Testis (tissue), 5 donors: Measurements from ENCODE around the gene MAML2. TPM values are rescaled to one million over a fixed set of nuclear protein-coding genes. Genes with fewer than 3 reads are reported as not detected.

ENCODE experiments used
- DNase-seq: peaks from one replicate; pipeline ENCODE4 v3.0.0-alpha.2; 2019
- H3K27ac ChIP-seq, 2 donors: fragments of 200-600 bp; sonication (generic); one replicate each; pipeline ENCODE4 v1.5.1; 2019
- H3K27me3 ChIP-seq: fragments of 200-600 bp; sonication (generic); one replicate; pipeline ENCODE4 v1.5.1; 2019
- H3K36me3 ChIP-seq: fragments of 200-600 bp; sonication (generic); one replicate; pipeline ENCODE4 v1.5.1; 2017; ENCODE audit warnings: low read depth; ENCODE audit errors: missing control alignments
- H3K4me1 ChIP-seq: fragments of 200-600 bp; sonication (generic); one replicate; pipeline ENCODE4 v1.5.1; 2019
- H3K4me3 ChIP-seq, 2 donors: fragments of 200-600 bp; sonication (generic); one replicate each; pipeline ENCODE4 v1.5.1; 2017 to 2019
- H3K9me3 ChIP-seq: fragments of 200-600 bp; sonication (generic); one replicate; pipeline ENCODE4 v1.5.1; 2017
- POLR2A ChIP-seq: fragments of 450-650 bp; IDR thresholded peaks from one replicate; pipeline ENCODE4 v1.6.1; 2017; ENCODE audit warnings: antibody characterized with exemption, mild to moderate bottlenecking, moderate library complexity
- WGBS, 2 donors: methylation state at CpG; one replicate each; pipeline ENCODE4 v1.1.5; 2018; 5-methylcytosine and 5-hydroxymethylcytosine counted together
- intact Hi-C: fragments of 100-400 bp; cut with DNase I; formaldehyde crosslinking; loops from one replicate; pipeline ENCODE4 v1.15.1; 2023; ENCODE audit warnings: low total_unique reads
- long read RNA-seq, 2 donors: transcript quantifications; one replicate each; lab custom pipeline, GENCODE V29; 2026
- polyA plus RNA-seq: library from polyadenylated mRNA; stranded (reverse); fragments of 350-450 nt; fragmentation: Illumina TruSeq; extraction: RNeasy Lipid Tissue Mini Kit (QIAGEN cat#74804); gene quantifications from one replicate; pipeline ENCODE4 v1.2.3, GENCODE V29; 2014; ENCODE audit warnings: low read depth, low replicate concordance; ENCODE audit not compliant: insufficient read depth
- total RNA-seq, 2 donors: library from RNA; depleted of rRNA; stranded (reverse); fragments of >200 nt; gene quantifications; one replicate each; pipeline ENCODE4 v1.2.3, GENCODE V29; 2016
- TF ChIP-seq, protein P1 (sequence below), 3 experiments: fragments of 450-650 bp in 2 of 3; fragments of 200-600 bp in 1 of 3; sonication (generic) in 1 of 3; IDR thresholded peaks; one replicate each; pipeline ENCODE4 v1.5.1; 2016 to 2019; ENCODE audit warnings: antibody characterized with exemption in 3 of 3, mild to moderate bottlenecking in 2 of 3, moderate library complexity in 1 of 3

The MAML2 gene
- total RNA-seq (10 to 100 TPM; 17.6 to 23.6 TPM), polyA plus RNA-seq (5.1 TPM)
- long read RNA-seq, donor 1, full-length matches to known transcripts, result 4 of 14 reads
- long read RNA-seq, donor 1, partial matches to known transcripts, result 10 of 14 reads
- long read RNA-seq, donor 1, other reads (novel, unspliced or antisense), result 0 of 14 reads
- long read RNA-seq, donor 2, partial matches to known transcripts, result 0 of 1 reads
- long read RNA-seq, donor 2, other reads (novel, unspliced or antisense), result 0 of 1 reads

DNA sequence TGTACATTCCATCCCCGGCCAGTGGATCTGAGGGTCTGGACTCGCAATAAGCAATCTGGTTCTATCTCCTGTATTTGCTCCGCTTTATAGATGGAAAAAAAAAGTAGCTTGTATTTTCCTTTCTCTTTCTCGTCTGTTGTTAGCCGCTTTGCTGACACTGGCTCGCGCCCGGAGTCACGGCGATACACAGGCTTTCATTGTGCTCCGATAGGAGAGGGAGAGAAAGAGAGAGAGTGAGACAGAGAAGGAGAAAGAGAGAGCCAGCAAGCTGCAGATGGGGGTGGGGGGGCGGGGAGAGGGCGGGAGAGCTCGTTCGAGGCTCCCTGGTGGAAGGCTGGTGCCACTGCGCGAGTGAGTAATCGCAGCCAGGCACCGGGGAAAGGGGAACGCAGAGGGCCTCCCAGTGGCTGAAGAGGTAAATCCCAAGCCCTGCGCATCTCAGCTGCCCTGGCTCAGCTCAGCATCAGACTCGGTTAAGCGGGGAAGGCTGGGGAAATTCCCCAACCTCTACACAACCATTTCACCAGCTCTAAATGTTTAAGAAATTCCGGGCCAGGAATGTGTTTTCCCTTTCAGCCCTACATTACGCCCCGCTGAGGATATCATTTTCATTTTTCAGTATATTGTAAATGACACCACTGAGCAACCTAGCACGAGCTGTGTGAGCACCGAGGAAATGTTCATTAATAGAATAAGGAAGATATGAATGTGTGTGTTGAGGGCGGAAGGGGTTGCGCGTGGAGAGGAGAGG, at the start of gene MAML2:
Gene MAML2 (minus strand): TSS at position 235 of the 751 bp plus-strand sequence. CDS start 1,300 bp downstream, outside the sequence.
- TF ChIP-seq, protein P1, sequence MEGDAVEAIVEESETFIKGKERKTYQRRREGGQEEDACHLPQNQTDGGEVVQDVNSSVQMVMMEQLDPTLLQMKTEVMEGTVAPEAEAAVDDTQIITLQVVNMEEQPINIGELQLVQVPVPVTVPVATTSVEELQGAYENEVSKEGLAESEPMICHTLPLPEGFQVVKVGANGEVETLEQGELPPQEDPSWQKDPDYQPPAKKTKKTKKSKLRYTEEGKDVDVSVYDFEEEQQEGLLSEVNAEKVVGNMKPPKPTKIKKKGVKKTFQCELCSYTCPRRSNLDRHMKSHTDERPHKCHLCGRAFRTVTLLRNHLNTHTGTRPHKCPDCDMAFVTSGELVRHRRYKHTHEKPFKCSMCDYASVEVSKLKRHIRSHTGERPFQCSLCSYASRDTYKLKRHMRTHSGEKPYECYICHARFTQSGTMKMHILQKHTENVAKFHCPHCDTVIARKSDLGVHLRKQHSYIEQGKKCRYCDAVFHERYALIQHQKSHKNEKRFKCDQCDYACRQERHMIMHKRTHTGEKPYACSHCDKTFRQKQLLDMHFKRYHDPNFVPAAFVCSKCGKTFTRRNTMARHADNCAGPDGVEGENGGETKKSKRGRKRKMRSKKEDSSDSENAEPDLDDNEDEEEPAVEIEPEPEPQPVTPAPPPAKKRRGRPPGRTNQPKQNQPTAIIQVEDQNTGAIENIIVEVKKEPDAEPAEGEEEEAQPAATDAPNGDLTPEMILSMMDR (IDR thresholded peaks at IDR 0.05), result peak; percentile 62 to 86 (median 83)
- TF ChIP-seq POLR2A, result no peak

DNA sequence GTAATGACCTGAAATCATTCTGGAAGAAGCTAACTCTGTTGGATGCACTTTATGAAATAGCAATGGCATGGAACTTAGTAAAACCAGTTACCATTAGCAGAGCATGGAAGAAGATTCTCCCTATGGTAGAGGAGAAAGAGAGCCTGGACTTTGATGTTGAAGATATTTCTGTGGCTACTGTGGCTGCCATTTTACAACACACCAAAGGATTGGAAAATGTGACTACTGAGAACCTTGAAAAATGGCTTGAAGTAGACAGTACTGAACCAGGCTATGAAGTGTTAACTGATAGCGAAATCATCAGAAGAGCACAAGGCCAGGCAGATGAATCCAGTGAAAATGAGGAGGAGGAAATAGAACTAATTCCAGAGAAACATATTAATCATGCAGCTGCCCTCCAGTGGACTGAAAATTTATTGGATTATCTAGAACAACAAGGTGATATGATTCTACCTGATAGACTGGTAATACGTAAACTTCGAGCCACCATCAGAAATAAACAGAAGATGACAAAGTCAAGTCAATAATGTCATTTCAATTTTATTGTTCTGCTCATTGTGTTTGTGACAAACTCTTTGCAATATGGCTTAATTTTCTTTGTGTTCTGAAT, 48.8 kb upstream of the MAML2 start:
- Histone ChIP-seq H3K9me3 (no peaks in the 10 kb centered on the region), H3K36me3 (no peaks in the 10 kb centered on the region), H3K4me1 (peaks cover 10% of the 10 kb centered on the region), H3K27me3 (no peaks in the 10 kb centered on the region), H3K4me3 (no peak overlapping the region), H3K27ac (no peak overlapping the region)
- 84 to 89% methylated on average over 3 of the region's 3 CpGs for WGBS, 2 donors
- intact Hi-C loops, result no loop called here
- no peak for DNase-seq
- TF ChIP-seq, protein P1 (IDR thresholded peaks at IDR 0.05), result no peak
- TF ChIP-seq POLR2A, result no peak

More for the DNA sequence above, at the start of gene MAML2:
- DNase-seq, result peak; percentile 95
- intact Hi-C loops, result loop anchor here (10.0 kb wide), 1 partner anchor 288 kb away; no protein-coding TSS in a partner anchor
- H3K9me3 ChIP-seq, result no peaks in the 10 kb centered on the region
- 4% methylated on average over 31 of the region's 31 CpGs for WGBS, 2 donors
- H3K36me3 ChIP-seq, result no peaks in the 10 kb centered on the region
- H3K4me1 ChIP-seq, result peaks cover 33% of the 10 kb centered on the region
- H3K27me3 ChIP-seq, result no peaks in the 10 kb centered on the region
- H3K27ac ChIP-seq, result peak within 1 kb of the TSS; percentile 79 to 86
- peak within 1 kb of the TSS; percentile 69 for H3K4me3 ChIP-seq

DNA sequence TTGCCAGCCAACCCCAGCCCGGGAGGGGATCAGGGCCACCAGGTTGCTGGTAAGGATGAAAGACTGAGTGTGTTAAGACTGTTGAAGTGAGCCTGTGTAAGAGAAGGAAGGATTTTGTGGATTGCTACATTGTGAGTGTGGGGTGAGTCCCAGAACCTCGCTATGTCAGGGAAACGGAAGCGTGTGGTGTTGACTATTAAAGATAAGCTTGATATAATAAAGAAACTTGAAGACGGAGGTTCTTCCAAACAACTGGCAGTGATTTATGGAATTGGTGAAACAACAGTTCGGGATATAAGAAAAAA, 47.4 kb upstream of the MAML2 start:
- Histone ChIP-seq H3K4me1 (peaks cover 10% of the 10 kb centered on the region), H3K27ac (peak overlapping the region; percentile 83 to 84), H3K27me3 (no peaks in the 10 kb centered on the region), H3K4me3 (peak overlapping the region; percentile 90 to 92), H3K36me3 (no peaks in the 10 kb centered on the region), H3K9me3 (no peaks in the 10 kb centered on the region)
- TF ChIP-seq, protein P1 (IDR thresholded peaks at IDR 0.05), result no peak
- WGBS, 2 donors, result 11 to 15% methylated on average over 6 of the region's 6 CpGs
- DNase-seq, result no peak
- intact Hi-C loops, result no loop called here

DNA sequence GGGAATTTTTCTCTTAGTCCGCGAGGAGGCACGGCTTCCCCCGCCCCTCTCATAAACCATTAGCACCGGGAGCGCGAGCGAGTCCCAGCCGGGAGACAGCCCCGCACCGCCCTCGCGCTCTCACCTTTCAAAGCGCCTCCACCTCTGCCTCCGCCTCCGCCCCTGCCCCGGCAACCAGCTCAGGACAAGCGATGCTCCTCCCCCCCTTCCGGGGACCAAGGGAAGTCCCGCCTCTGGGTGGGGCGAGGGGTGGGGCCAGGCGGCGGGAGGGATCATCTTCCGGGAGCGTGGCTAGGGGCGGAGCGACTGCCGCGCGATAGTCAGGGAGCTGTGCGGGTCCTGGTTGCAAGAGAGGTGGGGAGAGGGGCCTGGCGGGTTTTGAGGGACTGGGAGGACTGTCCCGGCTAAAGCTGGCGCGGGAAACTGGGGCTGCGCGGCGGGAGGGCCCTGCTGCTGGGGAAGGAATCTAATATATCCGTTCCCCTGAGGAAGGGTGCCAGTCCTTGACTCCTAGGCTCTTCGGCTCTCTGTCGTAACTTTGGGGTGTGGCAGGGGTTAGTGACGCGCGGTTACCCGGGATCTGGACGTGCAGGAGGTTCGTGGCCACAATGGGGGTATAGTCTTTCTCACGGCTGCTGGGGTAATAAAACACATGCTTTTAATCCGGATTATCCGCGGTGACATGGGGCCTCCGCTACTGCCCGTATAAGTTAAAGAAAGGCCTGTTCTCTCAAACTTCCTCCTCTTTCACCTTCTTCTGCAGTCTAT, 46.9 kb upstream of the MAML2 start, which contains the start of the genes CCDC82 and JRKL:
Gene CCDC82 (minus strand): TSS at position 193 of the 768 bp plus-strand sequence. CDS start 5,165 bp downstream, outside the sequence.
Gene JRKL (plus strand): TSS at position 294 of the 768 bp plus-strand sequence. CDS start 637 bp downstream, outside the sequence.
- intact Hi-C loops, result no loop called here
- peak within 1 kb of the TSS; percentile 83 to 84 for H3K27ac ChIP-seq
- DNase-seq, result peak; percentile 97
- peak within 1 kb of the TSS; percentile 90 to 92 for H3K4me3 ChIP-seq
- peak; percentile 68 for TF ChIP-seq POLR2A
- TF ChIP-seq, protein P1 (IDR thresholded peaks at IDR 0.05), result peak in 2 of 3 experiments; percentile 19 to 20
- WGBS, 2 donors, result 0% methylated on average over 16 to 38 of the region's 53 CpGs
- H3K36me3 ChIP-seq, result no peaks in the 10 kb centered on the region
- H3K4me1 ChIP-seq, result peaks cover 10% of the 10 kb centered on the region
- no peaks in the 10 kb centered on the region for H3K27me3 ChIP-seq
- H3K9me3 ChIP-seq, result no peaks in the 10 kb centered on the region
